HUES64 (cell line): ENCODE data around the gene BRICD5.
"Not testable (repeated sequence)": the region's sequence is repeated elsewhere in the genome, so short reads cannot be mapped to it uniquely, and the experiment has no call there.

Experiments used
- H3K27ac ChIP-seq: 2 replicates; pipeline ENCODE4 v1.7.0; 2013; ENCODE audit warnings: low read depth, low read length, inconsistent platforms
- H3K27me3 ChIP-seq: 2 replicates; pipeline ENCODE4 v1.6.1; 2013; ENCODE audit warnings: mild to moderate bottlenecking, low read length; ENCODE audit not compliant: insufficient read depth
- H3K36me3 ChIP-seq: 2 replicates; pipeline ENCODE4 v1.6.1; 2013; ENCODE audit warnings: mild to moderate bottlenecking, low read length; ENCODE audit not compliant: insufficient read depth
- H3K4me1 ChIP-seq: 2 replicates; pipeline ENCODE4 v1.6.1; 2013; ENCODE audit warnings: mild to moderate bottlenecking, low read length, moderate library complexity; ENCODE audit not compliant: insufficient read depth
- H3K4me3 ChIP-seq: 2 replicates; pipeline ENCODE4 v1.5.1; 2013; ENCODE audit warnings: mild to moderate bottlenecking, low read length, moderate library complexity
- H3K9ac ChIP-seq: 2 replicates; pipeline ENCODE4 v1.6.1; 2013; ENCODE audit warnings: mild to moderate bottlenecking, low read depth, low read length
- H3K9me3 ChIP-seq: 2 replicates; pipeline ENCODE4 v1.6.1; 2013; ENCODE audit warnings: low read depth, low read length; ENCODE audit not compliant: insufficient read depth
- WGBS: fragments of 150-250, 120-280 bp; methylation state at CpG from one replicate; pipeline ENCODE4 v1.1.7; 2013; ENCODE audit warnings: missing lambda C conversion rate; 5-methylcytosine and 5-hydroxymethylcytosine counted together

BRICD5 gene

GRCh38 chr16:2244926-2245795, 34.5 kb upstream of the BRICD5 start:
- Histone ChIP-seq H3K27me3 (no peaks in the 10 kb centered on the region), H3K27ac (no peak overlapping the region), H3K9ac (no peak overlapping the region), H3K9me3 (no peaks in the 10 kb centered on the region), H3K36me3 (peaks cover 57% of the 10 kb centered on the region), H3K4me1 (no peaks in the 10 kb centered on the region), H3K4me3 (no peak overlapping the region)
- WGBS, result 96% methylated on average over 30 of the region's 30 CpGs

- no peaks in the 10 kb centered on the region for H3K9me3 ChIP-seq
- H3K9ac ChIP-seq, result no peak overlapping the region
- no peak overlapping the region for H3K27ac ChIP-seq
- no peak overlapping the region for H3K4me3 ChIP-seq
- no peaks in the 10 kb centered on the region for H3K27me3 ChIP-seq
- WGBS, result 89% methylated on average over 17 of the region's 17 CpGs
- H3K4me1 ChIP-seq, result no peaks in the 10 kb centered on the region
- peaks cover 56% of the 10 kb centered on the region for H3K36me3 ChIP-seq
Measured at GRCh38 chr16:2244301-2244700, 33.6 kb upstream of the BRICD5 start.

- peaks cover 53% of the 10 kb centered on the region for H3K36me3 ChIP-seq
- no peak overlapping the region for H3K27ac ChIP-seq
- H3K4me3 ChIP-seq, result no peak overlapping the region
- no peaks in the 10 kb centered on the region for H3K4me1 ChIP-seq
- no peaks in the 10 kb centered on the region for H3K27me3 ChIP-seq
- H3K9ac ChIP-seq, result no peak overlapping the region
- no peaks in the 10 kb centered on the region for H3K9me3 ChIP-seq
- 96% methylated on average over 11 of the region's 11 CpGs for WGBS
Measured at GRCh38 chr16:2243781-2244180, 33.1 kb upstream of the BRICD5 start.

- Histone ChIP-seq H3K9ac (no peak overlapping the region), H3K9me3 (no peaks in the 10 kb centered on the region), H3K36me3 (peaks cover 48% of the 10 kb centered on the region), H3K4me1 (no peaks in the 10 kb centered on the region), H3K27me3 (peaks cover 5% of the 10 kb centered on the region), H3K27ac (no peak overlapping the region), H3K4me3 (no peak overlapping the region)
- WGBS, result 94% methylated on average over 19 of the region's 19 CpGs
Measured at GRCh38 chr16:2243031-2243528, 32.4 kb upstream of the BRICD5 start.

- no peaks in the 10 kb centered on the region for H3K9me3 ChIP-seq
- H3K36me3 ChIP-seq, result peaks cover 48% of the 10 kb centered on the region
- H3K27me3 ChIP-seq, result peaks cover 9% of the 10 kb centered on the region
- WGBS, result 95% methylated on average over 11 of the region's 11 CpGs
- H3K4me1 ChIP-seq, result no peaks in the 10 kb centered on the region
- no peak overlapping the region for H3K4me3 ChIP-seq
- H3K27ac ChIP-seq, result no peak overlapping the region
- no peak overlapping the region for H3K9ac ChIP-seq
Measured at GRCh38 chr16:2242598-2242997, 31.9 kb upstream of the BRICD5 start.

GRCh38 chr16:2240331-2240730, 29.7 kb upstream of the BRICD5 start:
- WGBS, result 91% methylated on average over 8 of the region's 9 CpGs
- not testable (repeated sequence) for H3K4me1 ChIP-seq, H3K9me3 ChIP-seq, H3K4me3 ChIP-seq, H3K27ac ChIP-seq, H3K9ac ChIP-seq
- Histone ChIP-seq H3K27me3 (peaks cover 29% of the 10 kb centered on the region), H3K36me3 (peaks cover 32% of the 10 kb centered on the region)

GRCh38 chr16:2238838-2239675, 28.4 kb upstream of the BRICD5 start:
- Histone ChIP-seq H3K4me3 (no peak overlapping the region), H3K36me3 (peaks cover 31% of the 10 kb centered on the region), H3K4me1 (no peaks in the 10 kb centered on the region; the same call in 1 of the 2 replicates), H3K27ac (peak overlapping the region; percentile 51; the same call in 1 of the 2 replicates), H3K27me3 (peaks cover 29% of the 10 kb centered on the region), H3K9ac (no peak overlapping the region), H3K9me3 (no peaks in the 10 kb centered on the region)
- WGBS, result 55% methylated on average over 15 of the region's 15 CpGs

- Histone ChIP-seq H3K36me3 (peaks cover 30% of the 10 kb centered on the region), H3K27ac (no peak overlapping the region; the same call in 1 of the 2 replicates), H3K9ac (no peak overlapping the region), H3K4me1 (no peaks in the 10 kb centered on the region; the same call in 1 of the 2 replicates), H3K9me3 (no peaks in the 10 kb centered on the region), H3K27me3 (peaks cover 29% of the 10 kb centered on the region), H3K4me3 (no peak overlapping the region)
- 54% methylated on average over 18 of the region's 18 CpGs for WGBS
Measured at GRCh38 chr16:2238150-2238837, 27.6 kb upstream of the BRICD5 start.

- 8% methylated on average over 65 of the region's 65 CpGs for WGBS
- Histone ChIP-seq H3K9ac (peak overlapping the region; percentile 26; the same call in 1 of the 2 replicates), H3K27me3 (peaks cover 29% of the 10 kb centered on the region), H3K36me3 (peaks cover 30% of the 10 kb centered on the region), H3K4me1 (no peaks in the 10 kb centered on the region; the same call in 1 of the 2 replicates), H3K9me3 (no peaks in the 10 kb centered on the region), H3K4me3 (peak overlapping the region; percentile 46), H3K27ac (no peak overlapping the region)
Measured at GRCh38 chr16:2237493-2238149, 27.0 kb upstream of the BRICD5 start.

- Histone ChIP-seq H3K9ac (no peak overlapping the region; the same call in 1 of the 2 replicates), H3K36me3 (peaks cover 30% of the 10 kb centered on the region), H3K4me3 (peak overlapping the region; percentile 46), H3K4me1 (no peaks in the 10 kb centered on the region; the same call in 1 of the 2 replicates), H3K27ac (no peak overlapping the region), H3K27me3 (peaks cover 29% of the 10 kb centered on the region), H3K9me3 (no peaks in the 10 kb centered on the region)
- 5% methylated on average over 40 of the region's 40 CpGs for WGBS
Measured at GRCh38 chr16:2237102-2237482, 26.4 kb upstream of the BRICD5 start.
